ENCODE data around the gene RHBDF2.
"Not testable (repeated sequence)": the region's sequence is repeated elsewhere in the genome, so short reads cannot be mapped to it uniquely, and the experiment has no call there.

The RHBDF2 gene

GRCh38 chr17:76523084-76524037 is 22.1 kb upstream of the RHBDF2 start:
- DNase-seq, result peak; percentile 57

DNA sequence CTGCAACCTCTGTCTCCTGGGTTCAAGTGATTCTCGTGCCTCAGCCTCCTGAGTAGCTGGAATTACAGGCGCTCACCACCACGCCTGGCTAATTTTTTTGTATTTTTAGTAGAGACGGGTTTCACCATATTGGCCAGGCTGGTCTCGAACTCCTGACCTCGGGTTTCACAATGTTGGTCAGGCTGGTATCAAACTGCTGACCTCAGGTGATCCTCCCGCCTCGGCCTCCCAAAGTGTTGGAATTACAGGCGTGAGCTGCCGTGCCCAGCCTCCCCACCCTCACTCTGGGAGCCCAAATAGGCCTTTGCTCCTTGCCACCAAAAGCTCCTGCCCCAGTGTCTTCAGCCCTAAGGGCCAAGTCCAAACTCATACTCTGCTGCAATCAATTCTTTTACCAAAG is 20.5 kb upstream of the RHBDF2 start:
- not testable (repeated sequence) for DNase-seq

GRCh38 chr17:76521262-76521661 is 20.0 kb upstream of the RHBDF2 start:
- DNase-seq, result no peak

- no peak for DNase-seq
Observed at GRCh38 chr17:76519048-76519966, 18.1 kb upstream of the RHBDF2 start.

DNA sequence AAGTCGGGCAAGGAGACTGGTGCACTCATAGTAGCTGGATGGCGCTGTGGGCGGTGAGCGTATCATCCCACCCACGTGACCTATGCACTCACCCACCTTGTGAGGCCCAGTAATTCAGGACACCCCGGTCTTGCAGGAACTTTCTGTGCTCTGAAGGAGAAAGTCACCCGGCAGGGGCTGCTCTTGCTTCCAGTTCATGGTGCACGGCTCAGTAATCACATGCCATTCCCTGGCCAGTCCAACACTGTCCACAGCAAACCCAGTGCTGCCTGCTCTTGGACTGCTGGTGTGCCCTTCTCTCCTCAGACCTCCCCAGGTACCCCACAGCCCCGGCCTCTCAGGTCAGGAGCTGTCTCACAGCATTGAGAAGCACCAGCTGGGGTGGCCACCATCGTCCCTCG is 16.4 kb upstream of the RHBDF2 start:
- no peak for DNase-seq

DNA sequence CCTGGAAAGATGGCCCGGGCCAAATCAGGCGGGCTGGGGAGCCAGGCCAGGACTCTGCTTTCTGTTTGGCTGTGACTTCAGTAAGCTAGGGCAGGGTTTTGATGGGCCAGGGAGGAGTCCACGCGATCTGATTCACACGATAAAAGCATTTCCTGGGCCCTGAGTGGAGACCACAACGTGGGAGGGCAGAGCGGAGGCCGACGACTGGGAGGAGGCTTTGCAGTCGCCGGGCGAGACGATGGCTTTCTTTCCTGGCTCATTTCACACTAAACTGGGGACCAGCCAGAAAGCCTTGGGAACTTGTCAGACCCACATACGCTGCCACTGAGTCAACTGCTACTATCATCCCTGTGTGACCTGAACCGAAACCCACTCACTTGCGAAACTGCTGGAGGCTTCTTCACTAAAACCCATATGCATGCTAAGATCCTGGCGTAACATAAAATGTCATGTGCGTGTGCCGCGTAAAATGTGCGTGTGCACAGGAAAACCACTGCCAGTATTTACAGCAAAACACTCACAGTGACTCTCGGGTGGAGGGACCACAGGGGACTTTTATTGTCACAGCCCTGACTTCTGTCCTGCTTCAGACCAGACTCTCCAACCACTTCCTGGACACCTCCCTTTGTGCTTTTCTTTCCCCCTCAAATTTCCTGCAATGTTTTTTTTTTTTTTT is 14.2 kb upstream of the RHBDF2 start:
- no peak for DNase-seq

DNA sequence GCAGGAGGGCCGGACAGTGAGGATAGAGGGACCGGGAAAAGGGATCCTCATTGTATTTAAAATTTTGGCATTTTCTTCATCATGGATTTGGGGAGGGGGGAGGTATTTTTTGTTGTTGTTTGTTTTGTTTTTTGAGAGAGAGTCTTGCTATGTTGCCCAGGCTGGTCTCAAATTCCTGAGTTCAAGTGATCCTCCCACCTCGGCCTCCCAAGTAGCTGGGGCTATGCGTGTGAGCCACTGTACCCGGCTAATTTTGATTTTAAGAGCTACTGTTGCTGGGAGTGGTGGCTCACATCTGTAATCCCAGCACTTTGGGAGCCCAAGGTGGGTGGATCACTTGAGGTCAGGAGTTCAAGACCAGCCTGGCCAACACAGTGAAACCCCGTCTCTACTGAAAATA is 13.1 kb upstream of the RHBDF2 start:
- DNase-seq, result not testable (repeated sequence)

- no peak for DNase-seq
Observed at GRCh38 chr17:76513306-76513692, 12.1 kb upstream of the RHBDF2 start.

DNA sequence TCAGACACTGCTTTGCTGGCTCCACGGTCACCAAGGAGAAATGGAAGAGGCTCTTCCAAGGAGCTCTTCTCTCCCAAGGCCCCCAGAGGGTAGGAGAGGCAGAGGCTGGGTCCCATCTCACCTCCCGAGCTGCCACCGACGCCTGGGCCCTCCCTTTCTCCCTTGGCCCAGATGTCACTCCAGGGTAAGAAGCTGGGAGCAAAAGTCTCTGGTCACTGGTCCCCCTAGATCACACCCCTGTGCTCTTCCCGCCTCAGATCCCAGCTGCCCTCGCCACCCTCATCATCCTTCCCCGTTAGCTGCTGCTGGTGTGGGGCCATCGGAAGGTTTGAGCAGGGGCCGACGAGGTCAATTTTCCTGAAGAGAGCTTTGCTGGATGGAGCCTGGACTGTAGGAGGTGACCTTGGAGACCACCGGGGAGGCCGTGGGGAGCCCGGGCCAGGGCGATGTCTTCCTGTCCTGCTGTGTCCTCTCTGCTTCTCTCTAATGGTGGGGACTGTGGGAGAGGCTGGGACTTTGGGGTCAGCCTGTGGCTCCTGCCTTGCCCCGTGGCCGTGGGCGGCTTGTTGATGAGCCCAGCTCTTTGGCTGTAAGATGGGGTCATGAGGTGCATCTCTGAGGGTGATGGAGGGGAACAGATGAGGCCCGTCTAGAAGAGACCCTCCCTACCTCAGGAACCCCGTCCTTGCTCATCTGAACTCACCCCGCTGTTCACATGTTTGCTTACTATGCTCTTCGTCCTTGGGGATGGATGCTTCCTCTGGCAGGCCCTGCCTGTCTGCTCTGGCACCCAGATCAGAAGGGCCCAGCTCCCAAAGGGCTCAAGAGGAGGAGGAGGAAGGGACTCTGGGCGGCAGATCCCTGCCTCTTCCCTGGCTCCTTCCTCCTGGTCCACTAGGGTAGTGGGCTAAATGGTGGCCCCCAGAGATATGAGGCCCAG is 11.4 kb upstream of the RHBDF2 start:
- no peak for DNase-seq

DNA sequence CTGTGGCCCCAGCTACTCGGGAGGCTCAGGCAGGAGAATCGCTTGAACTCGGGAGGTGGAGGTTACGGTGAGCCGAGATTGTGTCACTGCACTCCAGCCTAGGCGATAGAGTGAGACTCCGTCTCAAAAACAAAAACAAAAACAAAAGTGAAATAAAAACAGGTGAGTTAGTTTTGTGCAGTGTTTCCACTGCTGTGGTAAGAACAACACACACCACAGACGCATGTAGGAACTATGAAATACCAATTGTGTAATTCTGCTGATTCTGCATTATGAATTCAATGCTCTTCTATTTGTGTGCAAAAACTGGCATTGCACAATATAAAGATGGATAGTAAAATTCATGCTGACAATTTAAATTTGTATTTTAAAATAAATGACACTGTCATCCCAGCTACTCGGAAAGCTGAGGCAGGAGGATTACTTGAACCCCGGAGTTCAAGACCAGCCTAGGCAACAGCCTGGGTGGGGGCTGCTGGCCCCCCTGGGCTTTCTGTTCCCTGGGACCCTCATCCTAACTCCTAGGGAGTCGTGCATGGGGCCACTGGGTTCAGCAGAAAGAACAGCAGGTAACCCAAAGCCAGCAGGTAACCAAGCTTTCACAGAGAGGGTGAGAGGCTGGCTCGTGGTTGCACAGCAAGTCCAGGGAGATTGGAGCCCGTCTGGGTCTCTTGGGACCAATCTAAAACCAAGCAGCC is 10.6 kb upstream of the RHBDF2 start:
- no peak for DNase-seq

GRCh38 chr17:76510831-76511244 is 9.6 kb upstream of the RHBDF2 start:
- no peak for DNase-seq

DNA sequence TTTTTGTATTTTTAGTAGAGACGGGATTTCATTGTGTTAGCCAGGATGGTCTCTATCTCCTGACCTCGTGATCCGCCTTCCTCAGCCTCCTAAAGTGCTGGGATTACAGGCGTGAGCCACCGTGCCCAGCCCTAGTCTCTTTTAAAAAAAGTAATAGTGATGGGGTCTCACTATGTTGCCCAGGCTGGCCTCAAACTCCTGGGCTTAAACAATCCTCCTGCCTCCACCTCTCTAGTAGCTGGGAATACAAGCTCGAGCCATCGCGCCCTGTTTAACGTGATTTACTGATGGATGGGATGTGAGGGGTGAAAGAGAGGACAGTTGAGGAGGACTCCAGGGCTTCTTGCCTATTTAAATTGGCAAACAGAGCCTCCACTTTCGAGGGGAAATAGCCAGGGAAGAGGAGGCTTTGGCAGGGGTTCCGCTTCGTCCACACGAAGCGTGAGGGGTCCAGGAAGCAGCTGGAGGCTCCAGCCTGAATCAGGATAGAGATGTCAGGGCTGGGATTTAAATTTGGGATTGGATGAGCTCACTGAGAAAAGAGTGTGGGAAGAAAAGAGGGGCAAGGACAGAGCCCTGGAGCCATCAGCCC is 7.3 kb upstream of the RHBDF2 start:
- not testable (repeated sequence) for DNase-seq

GRCh38 chr17:76506408-76507345 is 5.5 kb upstream of the RHBDF2 start:
- peak; percentile 61 for DNase-seq

GRCh38 chr17:76504117-76504516 is 2.9 kb upstream of the RHBDF2 start:
- DNase-seq, result no peak

DNA sequence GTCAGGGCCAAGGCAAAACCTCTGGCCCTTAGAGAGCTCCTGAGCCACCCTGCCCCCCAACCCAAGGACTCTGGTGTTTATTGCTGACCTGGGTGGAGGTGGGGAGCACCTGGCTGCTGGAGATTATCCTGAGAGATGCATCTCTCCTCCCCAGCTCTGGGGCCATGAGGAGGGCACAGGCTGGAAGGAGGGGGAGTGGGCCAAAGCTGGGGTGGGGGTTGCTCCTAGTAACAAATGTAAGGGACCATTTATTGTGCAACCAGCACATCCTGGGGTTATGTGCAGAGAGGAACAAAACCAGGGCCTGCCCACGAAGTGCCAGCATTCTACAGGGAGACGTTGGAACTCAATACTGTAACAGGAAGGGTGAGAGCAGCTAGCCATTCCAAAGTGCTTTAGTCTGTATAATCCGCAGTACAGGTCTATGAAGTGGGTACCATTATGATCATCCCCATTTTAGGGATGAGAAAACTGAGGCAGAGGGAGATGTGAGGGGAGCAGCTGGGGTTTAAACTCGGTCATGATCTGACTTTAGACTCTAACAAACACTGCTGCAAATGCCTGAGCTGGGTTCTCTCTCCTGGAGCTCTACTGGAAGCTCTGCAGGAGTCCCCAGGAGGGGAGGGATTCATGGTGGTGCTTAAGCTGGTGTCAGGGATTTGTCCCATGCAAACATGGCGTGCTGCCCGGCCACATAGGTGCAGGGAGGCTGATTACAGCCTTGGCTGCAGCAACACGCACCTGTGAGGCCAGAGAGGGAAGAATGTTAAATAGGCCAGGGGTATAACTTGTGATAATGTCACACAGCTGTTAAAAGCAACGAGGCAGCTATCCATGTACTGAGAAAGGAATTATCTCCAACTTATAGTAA is 1.4 kb upstream of the RHBDF2 start:
- no peak for DNase-seq

DNA sequence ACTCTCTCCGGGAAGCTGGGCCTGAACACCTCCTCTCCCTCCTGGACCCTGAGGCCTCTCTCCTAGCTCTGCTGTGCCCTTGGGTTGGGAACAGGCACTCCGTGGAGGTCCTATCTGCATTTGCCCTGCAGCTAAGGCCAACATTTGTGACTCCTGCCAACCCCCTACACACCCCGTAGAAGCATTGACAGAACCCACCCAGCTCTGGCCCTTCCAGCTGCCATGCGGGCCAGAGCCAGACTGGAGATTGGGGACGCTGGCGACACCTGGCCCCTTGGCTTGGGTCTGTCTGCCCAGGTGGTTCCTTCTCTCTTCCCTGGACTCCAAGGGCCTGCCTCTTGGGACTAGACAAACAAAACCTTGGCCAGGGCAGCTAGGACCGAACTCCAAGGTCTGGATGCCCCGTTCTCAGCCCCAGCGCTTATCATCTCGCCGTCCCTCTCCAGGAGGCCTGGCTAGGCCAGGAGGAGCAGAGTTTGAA is 644 bp upstream of the RHBDF2 start:
- no peak for DNase-seq

DNA sequence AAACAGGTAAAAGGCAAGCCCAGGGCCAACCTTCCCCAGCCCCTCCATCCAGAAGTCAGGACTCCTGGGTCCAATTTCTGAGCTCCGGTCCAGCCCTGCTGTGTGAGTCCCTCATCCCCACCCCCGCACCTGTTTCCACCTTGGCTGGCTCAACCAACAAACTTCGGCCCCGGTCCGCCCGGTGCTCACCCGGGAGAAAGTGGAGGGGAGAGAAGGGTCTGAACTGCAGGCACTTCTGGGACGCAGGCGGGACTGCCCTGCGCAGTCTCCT is 541 bp downstream of the RHBDF2 start:
- DNase-seq, result no peak

- DNase-seq, result no peak
Observed at GRCh38 chr17:76500074-76500746, 1.0 kb downstream of the RHBDF2 start.

Data from NCI-H2171 (cell line).